Stimulated activated CD8-positive, alpha-beta memory T cell treated with anti-CD3 and anti-CD28 coated beads, Interleukin-15, amount 100 ng/mL, for 48 hours (primary cell): ENCODE results near the gene ANTXRL.
"Not testable (repeated sequence)": the region's sequence is repeated elsewhere in the genome, so short reads cannot be mapped to it uniquely, and the experiment has no call there.

Source experiments
- DNase-seq, 2 donors: peaks; one replicate each; pipeline ENCODE4 v3.0.0-alpha.2; 2020; ENCODE audit warnings: low read depth in 2 of 2

The ANTXRL gene

DNA sequence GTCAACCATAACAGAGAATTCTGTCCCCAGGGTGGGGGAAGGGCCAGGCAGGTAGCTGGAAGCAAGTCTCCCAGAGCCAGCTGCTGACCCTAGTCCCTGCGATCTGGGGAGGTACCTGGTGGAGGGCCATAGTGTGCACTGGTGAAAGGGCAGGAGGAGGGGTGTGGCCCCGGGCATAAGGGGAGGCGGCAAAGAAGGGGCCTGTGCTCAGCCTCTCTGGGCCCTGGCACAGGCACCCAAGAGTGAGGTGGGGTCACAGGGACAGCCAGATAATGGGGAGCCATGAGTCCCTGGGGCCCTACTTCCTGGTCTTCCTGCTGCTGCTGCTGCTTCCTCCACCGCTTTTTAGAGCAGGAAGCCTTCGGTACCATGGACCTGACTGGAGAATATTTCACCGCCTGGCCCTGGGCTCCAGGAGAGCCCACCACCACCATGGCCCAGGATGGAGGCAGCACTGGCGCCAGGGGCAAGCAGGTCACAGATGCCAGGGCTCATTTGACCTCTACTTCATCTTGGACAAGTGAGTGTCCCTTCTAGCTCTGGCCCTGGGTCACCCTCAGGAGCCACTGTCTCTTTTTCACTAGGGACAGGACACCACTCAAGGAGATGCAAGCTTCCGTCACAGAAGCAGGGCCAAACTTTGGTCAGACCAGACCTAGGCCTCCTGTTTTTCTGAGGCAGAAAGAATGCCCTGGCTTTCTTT, at the start of gene ANTXRL:
ANTXRL (plus strand) TSS at position 7 of the 703 bp plus-strand sequence; CDS start at position 273, 266 bp downstream.
- DNase-seq: no peak

DNA sequence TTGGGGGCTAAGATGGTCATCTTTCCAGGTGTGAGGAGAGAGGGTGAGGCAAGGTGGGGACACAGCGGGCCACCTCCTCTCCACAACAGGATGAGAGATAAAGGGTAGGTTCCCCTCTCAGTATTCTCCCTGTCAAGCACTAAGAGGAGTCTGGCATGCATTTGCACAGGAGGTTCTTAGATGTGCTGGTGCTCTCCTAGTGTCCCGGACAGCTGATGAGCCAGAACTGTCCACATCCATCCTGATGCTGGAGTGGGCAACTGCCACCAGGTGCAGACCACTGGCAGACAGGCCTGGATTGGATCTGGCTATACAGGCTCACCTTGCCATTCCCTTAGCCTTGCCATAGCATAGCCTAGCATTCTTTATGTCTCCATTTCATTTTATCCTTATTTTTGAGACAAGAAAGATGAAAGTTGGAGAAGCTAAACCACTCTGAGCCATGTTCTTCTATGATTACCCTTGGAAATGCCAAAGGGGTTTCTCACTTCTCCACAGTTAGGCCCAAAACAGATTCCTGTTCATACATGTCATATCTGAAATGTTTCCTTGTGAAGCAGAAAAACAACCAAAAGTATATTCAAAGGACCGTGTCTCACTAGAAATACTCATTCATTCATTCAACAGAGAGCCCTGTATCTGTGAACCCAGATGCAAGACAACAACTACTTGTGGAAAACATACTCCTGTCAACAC, 48.8 kb upstream of the ANTXRL start:
- no peak for DNase-seq

DNA sequence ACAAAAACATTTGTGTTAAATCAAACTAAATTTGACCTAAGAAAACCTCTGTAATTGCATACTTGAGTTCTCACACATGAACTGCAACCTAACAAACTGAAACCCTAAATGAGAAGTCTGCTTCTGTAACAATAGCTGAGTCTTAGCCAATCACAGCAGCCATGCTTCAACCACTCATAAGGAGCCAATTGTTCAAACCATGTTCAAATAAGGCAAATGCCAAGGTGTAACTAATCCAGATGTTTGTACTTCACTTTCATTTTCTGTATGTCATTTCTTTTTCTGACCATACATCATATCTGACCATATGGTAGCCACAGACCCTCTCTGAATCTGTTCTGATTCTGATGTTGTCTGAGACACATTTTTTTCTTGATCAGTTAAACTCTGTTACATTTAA, 47.5 kb upstream of the ANTXRL start:
- no peak for DNase-seq

GRCh38 chr10:46239993-46240683, 46.7 kb upstream of the ANTXRL start:
- DNase-seq: no peak

DNA sequence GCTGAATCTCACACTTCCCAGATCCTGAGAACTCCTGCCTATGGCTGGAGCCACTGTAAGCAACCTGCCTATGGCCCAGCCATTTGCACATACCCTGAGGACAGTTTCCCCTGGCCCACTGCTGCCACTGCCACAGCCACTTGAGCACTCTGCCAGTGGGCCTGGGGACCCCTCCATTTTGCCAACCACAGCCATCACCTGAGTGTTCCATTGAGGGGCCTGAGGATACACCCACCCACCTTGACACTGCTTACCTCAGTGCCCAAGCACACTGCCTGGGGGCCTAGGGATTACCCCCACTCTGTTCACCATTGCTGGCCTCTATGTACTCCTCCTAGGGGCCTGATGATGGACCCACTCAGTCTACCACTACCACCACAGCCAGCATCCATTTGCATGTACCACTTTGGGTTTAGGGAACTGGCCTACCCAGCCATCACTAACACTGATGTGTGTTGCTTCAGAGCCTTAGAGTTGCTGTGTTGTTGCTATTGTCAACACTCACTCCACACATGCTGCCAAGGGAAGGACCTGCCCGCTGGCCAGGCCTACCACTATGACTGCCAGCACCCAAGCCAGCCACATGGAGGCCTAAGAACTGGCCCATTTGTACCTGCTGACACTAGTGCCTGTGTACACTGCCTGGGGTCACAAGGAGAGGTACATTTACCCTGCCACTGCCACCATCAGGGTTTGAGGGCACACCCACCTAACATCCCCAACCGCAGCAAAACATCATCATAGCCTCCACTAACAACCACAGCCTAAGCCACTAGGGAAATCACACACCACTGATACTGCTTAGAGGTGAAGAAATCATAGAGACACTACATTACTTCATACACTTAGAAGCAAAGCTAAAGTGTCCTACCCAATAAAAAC, 45.9 kb upstream of the ANTXRL start:
- DNase-seq: no peak

GRCh38 chr10:46245381-46245900, 41.4 kb upstream of the ANTXRL start:
- DNase-seq: no peak

DNA sequence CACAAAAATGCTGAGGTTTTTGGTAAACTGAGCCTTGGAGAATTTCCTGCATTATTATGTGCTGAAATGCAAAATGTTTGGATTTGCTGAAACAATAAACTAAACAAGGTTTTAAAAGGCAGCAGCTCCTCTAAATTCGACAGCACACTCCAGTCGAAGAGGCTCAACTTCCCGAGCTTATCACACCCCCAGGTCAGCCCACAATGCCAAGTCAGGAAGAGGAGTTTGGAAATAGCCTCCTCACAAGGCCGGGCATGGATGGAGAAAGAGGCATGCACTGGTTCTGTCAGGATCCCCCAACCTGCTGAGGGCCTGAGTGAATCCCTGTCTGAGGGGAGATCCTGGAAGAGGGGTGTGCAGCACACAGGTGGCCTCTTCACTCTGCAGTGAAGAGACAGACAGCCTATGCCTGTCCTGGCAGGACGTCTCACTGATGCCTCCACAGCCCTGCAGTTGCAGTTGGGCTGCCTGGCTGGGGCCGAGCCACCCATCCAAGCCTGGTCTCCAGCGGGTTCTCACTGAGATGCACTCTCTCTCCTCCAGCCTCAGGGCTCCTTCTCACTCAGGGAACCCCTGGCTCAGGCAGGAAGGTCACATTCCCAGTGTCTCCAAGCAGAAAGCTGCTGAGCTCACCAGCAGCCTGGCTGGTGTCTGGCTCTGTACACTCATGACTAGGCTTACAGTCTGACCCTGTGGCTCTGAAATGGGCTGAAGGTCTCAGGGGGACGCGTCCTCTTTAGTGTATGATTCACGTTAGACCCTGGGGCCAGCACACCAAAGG, 40.2 kb upstream of the ANTXRL start:
- not testable (repeated sequence) for DNase-seq

DNA sequence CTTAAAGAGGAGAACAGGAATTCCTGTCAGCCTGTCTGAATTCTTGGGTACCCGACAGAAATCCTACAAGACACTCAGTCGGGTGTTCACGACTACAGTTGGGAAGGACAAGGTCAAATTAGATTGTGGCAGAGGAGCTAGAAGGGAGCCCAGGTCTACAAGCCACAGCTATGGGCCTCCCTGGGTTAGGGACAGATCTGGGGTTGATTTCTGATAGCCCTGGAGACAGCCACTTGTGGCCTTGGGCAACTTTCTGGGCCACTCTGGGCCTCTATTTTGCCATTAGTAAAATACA, 39.7 kb upstream of the ANTXRL start:
- DNase-seq: no peak

DNA sequence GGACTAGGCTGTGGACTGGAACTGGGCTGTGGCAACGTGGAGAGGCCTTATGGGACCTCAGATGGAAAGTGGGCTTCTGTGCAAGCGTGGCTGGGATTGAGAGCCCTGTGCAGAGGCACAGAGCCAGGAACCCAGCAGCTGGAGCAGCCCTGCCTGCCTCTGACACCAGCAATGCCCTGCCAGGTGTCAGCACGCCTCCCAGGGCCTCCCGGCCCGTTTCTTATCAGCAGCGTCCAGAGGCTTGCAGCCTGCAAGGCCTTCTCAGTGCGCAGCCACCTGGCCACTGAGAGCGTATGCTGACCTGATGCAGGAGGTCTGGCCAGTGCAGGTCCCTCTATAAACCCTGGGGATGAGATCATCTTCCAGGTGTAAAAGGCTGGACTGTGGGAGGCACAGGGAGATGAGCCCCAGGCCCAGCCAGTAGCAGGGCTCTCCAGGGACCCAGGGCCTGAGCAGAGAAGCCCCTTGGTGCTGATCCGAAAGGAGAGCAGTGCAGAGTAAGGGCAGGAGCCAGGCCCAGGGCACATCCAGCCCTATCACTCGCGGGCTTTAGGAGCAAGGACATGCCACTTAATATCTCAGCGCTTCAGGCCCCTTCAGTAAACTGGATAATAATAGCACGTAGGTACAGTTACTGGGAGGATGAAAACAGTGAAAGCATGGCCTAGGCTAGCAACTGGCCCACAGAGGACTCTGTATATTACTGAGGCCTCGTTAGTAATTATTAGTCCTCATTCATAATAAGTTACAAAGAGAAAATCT, 38.8 kb upstream of the ANTXRL start:
- no peak for DNase-seq

DNA sequence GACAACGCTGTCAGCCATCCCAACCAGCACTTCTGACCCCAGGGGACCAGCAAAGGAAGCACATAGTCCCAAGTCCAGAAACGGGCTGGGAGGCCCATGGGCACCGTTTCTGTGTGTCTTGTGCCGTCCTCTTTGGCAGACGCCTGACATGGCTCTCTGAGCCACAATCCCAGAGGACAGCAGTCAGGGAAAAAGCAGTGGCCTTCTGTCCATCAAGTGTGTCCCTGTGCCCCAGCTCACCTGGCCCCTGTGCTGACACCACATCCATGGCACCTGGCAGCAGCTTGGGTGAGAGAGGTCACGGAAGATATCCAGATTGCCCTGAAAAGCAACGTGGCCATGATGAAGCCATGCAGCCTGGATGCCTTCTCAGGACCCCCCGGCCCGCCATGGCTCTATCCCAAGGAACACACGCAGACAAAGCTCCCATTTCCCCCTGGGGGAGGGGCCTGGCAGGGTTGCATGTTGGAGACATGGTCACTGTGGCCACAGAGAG, 38.1 kb upstream of the ANTXRL start:
- DNase-seq: no peak

DNA sequence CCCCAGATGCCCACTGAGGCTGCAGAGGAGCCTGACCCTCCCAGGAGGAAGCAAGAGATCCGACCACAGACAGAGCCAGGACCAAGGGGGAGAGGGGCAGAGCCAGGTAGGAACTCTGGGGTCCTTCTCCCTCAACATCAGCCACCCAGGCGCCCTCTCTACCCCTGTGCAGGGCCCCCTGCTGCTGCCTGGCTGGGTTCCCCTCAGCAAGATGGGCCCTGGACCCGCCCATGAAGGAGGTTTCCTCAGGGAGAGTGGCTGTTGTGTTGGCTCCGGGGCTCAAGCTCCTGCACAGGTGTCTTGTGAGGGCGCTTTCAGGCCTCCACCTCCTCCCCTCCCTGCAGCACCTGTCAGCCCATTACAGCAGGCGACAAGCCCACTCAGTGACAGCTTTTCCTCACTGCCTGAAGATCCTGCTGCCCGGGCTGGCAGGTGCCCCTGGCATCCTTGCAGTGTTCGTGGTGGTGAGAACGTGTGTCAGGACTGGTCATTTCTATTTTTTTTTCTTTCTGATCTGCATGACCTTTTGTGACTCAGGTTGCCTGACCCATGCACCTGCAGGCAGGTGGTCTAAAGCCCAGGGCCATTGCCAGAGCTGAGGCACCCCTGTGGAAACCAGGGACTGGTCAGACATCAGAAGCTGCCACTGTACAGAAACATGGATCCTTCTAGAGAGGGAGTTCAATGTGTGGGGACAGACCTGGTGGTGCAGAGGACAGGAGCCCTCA, 37.0 kb upstream of the ANTXRL start:
- not testable (repeated sequence) for DNase-seq

- no peak for DNase-seq
Observed at GRCh38 chr10:46250481-46250880, 36.3 kb upstream of the ANTXRL start.

DNA sequence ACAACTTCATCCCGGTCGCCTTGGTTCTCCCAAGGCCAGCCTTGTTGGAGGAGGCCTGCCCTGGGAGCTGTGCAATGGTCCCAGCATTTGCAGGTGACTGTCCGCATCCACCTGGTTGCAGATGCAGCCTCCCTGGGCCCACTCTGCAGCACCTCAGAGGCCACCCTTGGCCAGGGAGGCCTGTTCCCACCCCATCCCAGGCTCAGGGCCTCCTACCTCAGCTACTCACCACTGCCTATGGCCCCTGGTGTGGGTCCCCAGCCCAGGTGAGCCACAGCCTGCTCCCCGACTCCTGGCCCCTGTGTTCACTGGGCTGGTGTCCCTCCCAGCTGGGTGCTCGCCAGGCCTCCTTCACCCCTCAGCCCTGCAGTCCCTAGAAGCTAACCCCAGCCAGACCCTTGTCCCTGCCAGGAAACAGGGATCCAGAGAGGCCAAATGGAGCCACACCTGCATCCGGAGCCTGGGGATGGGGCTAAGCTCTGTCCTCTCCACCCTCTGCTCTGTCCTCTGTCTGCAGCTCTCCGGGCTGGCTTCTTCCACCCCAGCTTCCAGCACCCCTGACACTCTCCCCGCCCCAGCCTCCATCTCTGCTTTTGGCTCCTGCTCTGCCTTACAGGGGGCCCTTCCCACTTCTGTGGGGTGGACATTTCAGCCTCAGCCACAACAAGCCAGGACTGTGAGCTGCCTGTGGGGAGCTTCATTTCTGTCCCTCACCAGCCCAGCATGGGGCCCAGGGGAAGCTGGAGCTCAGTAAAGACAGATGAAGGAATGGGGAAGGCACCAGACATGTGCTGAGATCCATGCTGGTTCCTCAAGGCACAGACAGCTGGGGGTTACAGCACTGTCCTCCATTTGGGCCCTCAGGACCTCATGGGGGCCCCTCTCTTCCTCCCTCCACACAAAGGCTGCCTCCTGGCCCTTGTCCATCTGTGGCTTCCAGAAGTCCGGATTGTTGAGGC, 35.6 kb upstream of the ANTXRL start:
- DNase-seq: no peak

DNA sequence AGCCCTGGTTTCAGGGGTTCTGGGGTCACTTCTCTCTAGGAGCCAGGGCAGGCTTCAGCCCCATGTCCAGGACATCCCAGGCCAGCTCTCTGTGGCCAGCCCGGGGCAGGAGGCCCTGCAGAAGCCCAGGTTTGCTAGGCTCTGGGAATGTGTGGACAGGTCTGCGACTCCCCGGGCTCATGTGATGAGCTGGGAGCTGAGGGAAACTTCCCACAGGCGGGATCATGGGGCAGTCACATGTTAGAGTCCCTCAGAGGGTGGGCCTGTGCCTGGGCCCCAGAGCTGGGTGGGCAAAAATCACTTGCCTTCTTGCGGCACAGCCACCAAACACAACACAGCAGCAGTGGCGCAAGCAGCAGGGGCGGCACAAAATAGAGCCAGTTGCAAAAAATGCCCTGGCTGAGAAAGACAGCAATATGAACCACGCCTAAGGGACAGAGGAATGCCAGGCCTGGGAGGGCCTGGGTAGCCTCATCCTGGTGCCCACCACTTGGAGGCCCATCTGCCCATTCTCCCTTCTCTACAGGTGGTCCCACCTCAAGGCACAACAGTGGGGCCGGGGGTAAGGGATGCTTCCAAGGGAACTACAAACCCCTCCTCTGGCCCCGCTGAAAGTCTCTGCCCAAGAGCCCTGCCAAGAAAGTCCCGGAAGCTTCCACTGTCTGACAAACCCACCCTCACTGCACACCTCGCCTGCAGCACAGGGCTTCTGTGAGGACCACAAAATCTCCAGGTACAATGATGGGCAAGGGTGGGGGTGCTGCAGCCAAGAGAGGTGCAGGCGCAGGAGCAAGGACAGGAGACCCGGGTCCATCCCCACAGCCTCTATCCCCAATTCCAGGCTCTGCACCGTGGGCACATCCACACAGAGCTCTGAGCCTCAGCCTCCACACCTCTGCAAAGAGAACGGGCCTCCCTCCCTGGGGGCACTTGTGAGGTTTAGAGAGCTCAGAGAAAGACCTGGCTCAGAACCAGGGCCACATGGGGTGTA, 34.6 kb upstream of the ANTXRL start:
- no peak for DNase-seq

DNA sequence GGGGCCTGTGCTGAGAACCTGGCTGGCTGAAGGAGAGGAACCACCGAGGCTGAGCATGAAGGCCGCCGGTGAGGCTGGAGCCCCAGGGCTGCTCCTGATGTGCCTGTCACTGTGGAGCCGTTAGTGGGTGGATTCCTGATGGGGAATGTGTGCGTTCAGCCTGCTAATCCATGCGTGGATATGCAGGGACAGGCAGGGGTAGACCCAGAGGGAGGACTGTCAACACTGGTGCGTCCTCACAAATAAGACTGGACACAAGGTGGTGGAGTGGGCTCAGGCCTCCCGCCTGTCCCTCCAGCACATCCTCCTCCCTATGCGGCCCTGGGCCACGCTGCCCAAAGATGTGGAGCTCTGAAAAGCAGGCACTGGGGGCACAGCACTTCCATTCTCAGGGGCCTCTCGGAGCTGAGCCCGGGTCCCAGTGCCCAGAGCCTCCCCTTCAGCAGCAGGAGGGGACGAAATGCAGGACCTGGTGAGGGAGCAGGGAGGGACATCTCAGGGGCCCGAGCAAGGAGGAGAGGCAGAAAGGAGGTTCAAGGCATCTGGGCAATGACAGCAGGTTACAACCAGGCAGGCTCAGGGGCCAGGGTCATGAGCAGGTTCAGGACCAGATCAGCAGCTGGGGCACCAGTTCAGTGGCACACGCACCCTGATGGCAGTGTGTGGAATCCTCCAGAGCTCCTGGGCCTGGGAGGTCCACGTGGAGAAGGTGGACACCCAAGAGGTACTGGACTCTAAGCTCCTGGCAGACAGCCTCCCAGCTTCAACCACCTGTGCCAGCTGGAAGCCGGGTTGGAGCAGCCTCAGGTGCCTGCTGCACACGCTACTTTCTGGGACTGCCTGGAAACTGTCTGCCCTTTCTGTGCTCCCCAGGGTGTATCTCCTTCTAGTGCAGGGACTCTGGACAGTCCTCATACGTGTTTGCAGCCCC, 33.5 kb upstream of the ANTXRL start:
- DNase-seq: no peak

DNA sequence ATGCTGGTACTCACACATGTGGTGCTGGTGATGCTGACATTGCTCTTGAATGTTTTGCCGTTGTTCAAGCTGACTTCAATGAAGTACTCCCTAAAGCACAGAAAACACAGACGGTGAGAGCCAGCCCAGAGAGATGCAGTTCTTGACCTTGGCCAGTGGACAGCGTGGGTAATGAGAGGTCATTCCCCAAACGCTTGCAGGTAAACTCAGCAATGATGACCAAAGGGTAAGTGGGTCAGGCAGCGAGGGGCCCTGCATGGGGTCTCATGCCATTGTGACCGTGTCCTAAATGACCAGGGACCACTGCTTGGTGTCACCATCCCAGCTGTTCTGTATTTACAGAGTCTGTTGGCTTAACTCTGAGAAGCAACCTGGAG, 32.8 kb upstream of the ANTXRL start:
- no peak for DNase-seq
